Thymus (tissue), 11 donors: ENCODE measurements around the gene NGFR. TPM values are rescaled to one million over a fixed set of nuclear protein-coding genes. Genes with fewer than 3 reads are reported as not detected.
A peak's percentile ranks its signal among the peaks of the same experiment; 100 is the strongest.

ENCODE experiments used
- DNase-seq, 9 donors: peaks; one replicate each; pipeline ENCODE4 v3.0.0-alpha.2; 2013; ENCODE audit warnings: low spot score in 9 of 9, low read depth in 6 of 9, missing footprints in 1 of 9
- H3K27ac ChIP-seq, 2 donors: one replicate each; pipeline ENCODE4 v1.5.1; 2013; ENCODE audit warnings: control low read depth in 1 of 2, low read depth in 1 of 2, low read length in 1 of 2, mild to moderate bottlenecking in 1 of 2, moderate library complexity in 1 of 2
- H3K27me3 ChIP-seq, 2 donors: one replicate each; pipeline ENCODE4 v1.5.1; 2013; ENCODE audit warnings: low read length in 1 of 2; ENCODE audit not compliant: control insufficient read depth in 2 of 2, insufficient read depth in 1 of 2
- H3K36me3 ChIP-seq, 2 donors: one replicate each; pipeline ENCODE4 v1.5.1; 2013; ENCODE audit warnings: low read length in 1 of 2, mild to moderate bottlenecking in 1 of 2, moderate library complexity in 1 of 2; ENCODE audit not compliant: control insufficient read depth in 2 of 2, insufficient read depth in 2 of 2
- H3K4me1 ChIP-seq, 2 donors: one replicate each; pipeline ENCODE4 v1.5.1; 2013; ENCODE audit warnings: low read length in 2 of 2; ENCODE audit not compliant: control insufficient read depth in 2 of 2, insufficient read depth in 2 of 2
- H3K4me3 ChIP-seq, 2 donors: one replicate each; pipeline ENCODE4 v1.5.1; 2013; ENCODE audit warnings: low read length in 2 of 2, control low read depth in 1 of 2, mild to moderate bottlenecking in 1 of 2
- H3K9me3 ChIP-seq, 2 donors: one replicate each; pipeline ENCODE4 v1.5.1; 2013; ENCODE audit warnings: low read length in 1 of 2, mild to moderate bottlenecking in 1 of 2; ENCODE audit not compliant: control insufficient read depth in 2 of 2, insufficient read depth in 1 of 2
- WGBS: extraction: QIAGEN DNeasy Blood & Tissue Kit; methylation state at CpG from one replicate; pipeline ENCODE4 v1.1.7; 2013; 5-methylcytosine and 5-hydroxymethylcytosine counted together
- polyA plus RNA-seq: library from polyadenylated mRNA; stranded (reverse); fragments of 200-250 nt; gene quantifications from one replicate; pipeline ENCODE4 v1.2.3, GENCODE V29; 2013
- total RNA-seq: library from RNA; stranded (reverse); fragments of 120-200 nt; gene quantifications from one replicate; pipeline ENCODE4 v1.2.4, GENCODE V29; 2013
- donor health status: healthy.

Gene NGFR
- total and polyA plus RNA-seq, 2 donors: 1.9 to 5.0 TPM

DNA sequence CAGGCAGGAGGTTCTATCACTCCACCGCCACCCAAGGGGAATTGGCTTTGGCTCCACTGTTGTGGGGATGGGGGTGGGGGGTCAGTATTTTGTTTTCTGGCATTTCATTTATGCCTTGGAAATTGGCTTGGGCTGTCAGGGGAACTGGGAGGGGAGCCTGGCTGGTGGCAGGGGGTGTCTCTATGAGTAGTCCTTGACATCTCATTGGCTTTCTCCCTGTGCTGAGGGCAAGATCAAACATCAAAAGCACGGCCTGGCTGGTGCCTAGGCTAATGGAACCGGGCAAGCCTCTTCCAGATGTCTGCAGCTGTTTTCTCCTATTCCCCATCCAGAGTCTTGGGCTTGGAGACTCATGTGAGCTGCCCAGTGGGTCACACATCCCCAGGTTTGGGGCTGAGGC, 17.4 kb upstream of the NGFR start:
- Histone ChIP-seq H3K4me1 (no peaks in the 10 kb centered on the region), H3K27me3 (peaks cover 4 to 83% of the 10 kb centered on the region in 2 donors), H3K27ac (no peak overlapping the region), H3K4me3 (no peak overlapping the region), H3K36me3 (no peaks in the 10 kb centered on the region), H3K9me3 (peaks cover 0 to 3% of the 10 kb centered on the region in 2 donors)
- WGBS: 70% methylated on average over 3 of the region's 3 CpGs
- DNase-seq: no peak

DNA sequence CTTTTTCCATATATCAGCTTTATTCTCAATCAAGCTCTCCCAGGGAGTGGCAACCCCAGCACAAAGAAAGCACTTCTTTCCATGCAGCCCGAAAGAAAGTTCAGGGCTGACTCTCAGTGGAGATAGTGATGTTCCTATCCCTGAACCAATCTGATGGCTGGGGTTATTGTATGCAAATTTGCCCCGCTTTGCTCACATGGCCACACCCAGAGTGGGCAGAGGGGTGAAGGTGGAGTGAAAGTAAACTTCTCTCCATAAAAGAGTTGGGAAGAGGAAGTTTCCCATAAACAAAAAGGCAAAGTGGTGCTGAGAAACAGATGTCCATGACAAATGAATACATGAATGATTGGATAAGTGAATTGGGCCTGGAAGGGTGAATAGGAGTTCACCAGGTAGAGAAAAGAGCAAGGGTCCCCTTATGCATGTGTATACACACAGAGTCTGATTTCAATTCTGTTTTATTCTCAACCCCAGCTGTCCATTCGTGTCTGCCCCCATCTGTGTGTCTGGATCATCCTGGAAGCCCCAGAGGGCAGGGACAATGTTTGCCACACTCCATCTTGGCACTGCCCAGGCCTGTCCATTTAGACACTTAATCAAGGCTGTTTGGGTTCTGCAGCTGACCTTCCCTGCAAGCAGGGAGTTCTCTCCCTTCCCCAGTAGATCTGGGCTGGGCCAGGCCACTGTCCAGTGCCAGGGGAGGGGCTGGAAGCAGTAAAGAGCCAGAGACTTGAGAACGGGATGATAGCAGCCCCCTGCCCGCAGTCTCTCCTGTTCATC, 14.1 kb upstream of the NGFR start:
- Histone ChIP-seq H3K36me3 (no peaks in the 10 kb centered on the region), H3K27ac (no peak overlapping the region), H3K4me1 (peaks cover 0 to 3% of the 10 kb centered on the region in 2 donors), H3K9me3 (no peaks in the 10 kb centered on the region), H3K27me3 (peaks cover 8 to 90% of the 10 kb centered on the region in 2 donors), H3K4me3 (no peak overlapping the region)
- DNase-seq: no peak
- WGBS: 92% methylated on average over 5 of the region's 5 CpGs

DNA sequence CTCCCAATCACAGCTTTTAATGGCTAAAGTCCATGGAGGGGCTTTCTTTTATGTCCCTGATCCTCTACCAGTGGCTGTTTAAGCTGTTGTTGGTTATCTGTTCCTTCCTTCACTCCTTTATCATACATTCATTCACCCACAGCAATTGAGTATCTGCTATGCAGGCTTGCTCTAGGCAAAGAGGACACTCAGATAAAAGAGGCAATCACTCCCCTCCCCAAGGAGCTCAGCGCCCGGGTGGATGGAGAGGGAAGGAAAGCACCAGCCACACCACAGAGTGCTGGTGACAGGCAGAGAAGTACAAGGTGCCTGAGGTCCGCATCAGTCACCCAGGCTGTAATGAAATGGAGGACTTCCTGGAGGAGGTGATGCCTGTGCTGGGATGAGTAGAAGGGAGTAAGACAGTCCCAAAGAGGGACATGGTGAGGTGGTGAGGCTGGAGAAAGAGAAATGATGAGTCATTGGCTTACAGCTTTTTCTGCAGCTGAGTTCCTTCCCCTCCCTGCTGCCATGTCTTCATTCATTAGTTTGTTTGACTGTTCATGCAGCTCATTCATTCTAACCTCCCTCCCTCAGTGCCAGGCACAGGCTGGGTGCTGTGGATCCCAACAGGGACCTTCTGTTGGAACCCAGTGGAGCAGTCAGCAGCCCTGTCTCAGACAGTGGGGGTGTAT, 12.8 kb upstream of the NGFR start:
- peaks cover 4 to 97% of the 10 kb centered on the region in 2 donors for H3K27me3 ChIP-seq
- no peaks in the 10 kb centered on the region for H3K9me3 ChIP-seq
- H3K36me3 ChIP-seq: no peaks in the 10 kb centered on the region
- WGBS: 70% methylated on average over 3 of the region's 3 CpGs
- H3K4me3 ChIP-seq: no peak overlapping the region
- no peak for DNase-seq
- H3K4me1 ChIP-seq: peaks cover 0 to 11% of the 10 kb centered on the region in 2 donors
- H3K27ac ChIP-seq: no peak overlapping the region

DNA sequence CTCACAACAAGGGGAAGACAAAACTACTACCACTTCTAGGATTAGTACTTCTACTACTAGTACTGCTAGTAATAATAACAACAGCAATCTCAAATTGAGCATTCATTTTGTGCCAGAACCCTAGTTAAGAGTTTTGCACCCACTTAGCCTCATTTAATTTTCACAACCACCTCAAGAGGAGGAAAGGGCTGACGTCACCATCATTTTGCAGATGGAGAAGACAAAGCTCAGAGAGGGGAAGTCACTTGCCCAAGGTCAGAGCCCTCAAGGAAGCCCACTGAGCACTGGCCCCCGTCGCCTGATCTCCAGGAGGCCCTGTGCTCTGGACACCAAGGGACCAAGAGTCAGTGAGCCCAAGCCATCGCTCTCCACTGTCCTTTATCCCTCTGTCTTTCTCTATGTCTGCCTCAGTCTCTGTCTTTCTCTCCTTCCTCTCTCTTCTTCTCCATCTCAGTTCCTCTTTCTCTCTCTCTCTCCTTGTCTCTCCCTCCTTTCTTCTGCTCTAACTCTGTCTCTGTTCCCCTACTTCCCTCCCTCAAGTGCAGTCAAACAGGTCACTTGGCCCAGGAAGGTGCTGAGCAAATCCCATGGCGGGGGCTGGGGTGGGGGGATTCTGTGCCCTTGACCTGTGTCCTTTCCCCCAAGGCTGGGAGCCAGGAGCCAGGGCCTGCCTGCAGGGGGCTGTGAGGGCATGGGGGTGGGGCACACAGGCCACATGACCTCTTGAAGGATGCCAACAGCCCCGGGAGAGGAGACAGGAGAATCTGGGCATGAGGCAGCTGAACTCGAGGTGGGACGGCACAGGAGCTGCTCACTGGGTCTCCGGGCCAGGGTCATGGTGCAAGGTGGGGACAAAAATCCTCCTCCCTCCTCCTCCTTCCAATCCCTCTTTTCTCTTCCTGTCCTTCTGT, 11.2 kb upstream of the NGFR start:
- Histone ChIP-seq H3K27me3 (peaks cover 4 to 94% of the 10 kb centered on the region in 2 donors), H3K9me3 (no peaks in the 10 kb centered on the region), H3K36me3 (no peaks in the 10 kb centered on the region), H3K4me3 (no peak overlapping the region), H3K27ac (no peak overlapping the region), H3K4me1 (peaks cover 0 to 11% of the 10 kb centered on the region in 2 donors)
- 69% methylated on average over 9 of the region's 9 CpGs for WGBS
- no peak for DNase-seq

DNA sequence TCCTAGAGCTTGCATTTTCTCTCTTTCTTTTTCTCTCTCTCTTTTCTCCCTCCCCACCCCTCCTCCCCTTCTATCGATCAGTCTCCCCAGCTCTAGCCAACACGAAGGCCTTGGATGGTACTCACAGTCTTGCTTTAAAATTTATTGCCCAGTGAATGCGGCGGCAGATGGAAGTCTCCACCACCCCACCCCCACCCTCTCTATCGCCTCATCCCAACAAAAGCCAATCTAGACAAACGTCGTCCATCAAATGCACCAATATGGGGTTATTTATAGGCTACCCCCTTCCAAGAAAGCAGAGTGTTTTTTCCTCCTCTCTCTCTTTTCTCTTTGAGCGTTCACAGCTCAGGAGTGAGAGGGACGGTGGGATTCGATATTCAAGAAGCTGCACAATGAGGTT, 10.5 kb upstream of the NGFR start:
- WGBS: 74% methylated on average over 10 of the region's 10 CpGs
- DNase-seq: no peak
- Histone ChIP-seq H3K27me3 (peaks cover 4 to 92% of the 10 kb centered on the region in 2 donors), H3K4me3 (no peak overlapping the region), H3K4me1 (peaks cover 0 to 11% of the 10 kb centered on the region in 2 donors), H3K9me3 (no peaks in the 10 kb centered on the region), H3K27ac (no peak overlapping the region), H3K36me3 (no peaks in the 10 kb centered on the region)

DNA sequence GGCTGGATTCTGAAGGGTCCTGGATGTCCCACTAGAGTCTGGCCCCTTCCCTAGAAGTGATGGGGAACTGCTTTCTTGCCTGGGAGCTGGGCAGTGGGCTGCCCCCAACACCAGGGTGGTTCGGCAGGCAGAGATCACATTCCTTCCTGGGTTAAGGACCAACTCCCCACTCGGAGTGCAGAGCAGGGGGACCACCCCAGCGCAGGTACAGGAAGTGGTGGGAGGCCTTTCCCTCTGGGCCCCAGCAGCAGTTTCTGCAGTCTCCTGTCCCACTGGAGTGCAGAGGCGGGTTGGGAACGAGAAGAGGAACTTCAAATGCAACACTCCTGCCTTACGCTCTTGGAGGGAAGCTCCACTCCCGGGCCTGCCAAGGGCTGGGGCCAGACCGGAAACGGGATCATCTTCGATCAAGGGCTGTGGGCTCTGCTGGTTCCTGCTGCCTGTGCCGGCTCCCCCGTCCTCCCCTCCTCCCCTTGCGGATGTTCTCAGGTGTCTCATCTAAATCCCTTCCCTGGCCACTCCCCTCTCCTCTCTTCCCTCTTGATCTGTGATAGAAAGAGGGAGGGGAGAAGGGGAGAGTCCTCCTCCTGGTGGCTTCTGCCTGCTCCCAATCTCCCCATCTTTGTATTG, 9.0 kb upstream of the NGFR start:
- 4% methylated on average over 13 of the region's 13 CpGs for WGBS
- peaks cover 4 to 92% of the 10 kb centered on the region in 2 donors for H3K27me3 ChIP-seq
- no peak overlapping the region for H3K27ac ChIP-seq
- no peaks in the 10 kb centered on the region for H3K9me3 ChIP-seq
- H3K36me3 ChIP-seq: no peaks in the 10 kb centered on the region
- H3K4me1 ChIP-seq: peaks cover 0 to 11% of the 10 kb centered on the region in 2 donors
- peak in 1 of 9 donors; percentile 14 for DNase-seq
- no peak overlapping the region for H3K4me3 ChIP-seq

DNA sequence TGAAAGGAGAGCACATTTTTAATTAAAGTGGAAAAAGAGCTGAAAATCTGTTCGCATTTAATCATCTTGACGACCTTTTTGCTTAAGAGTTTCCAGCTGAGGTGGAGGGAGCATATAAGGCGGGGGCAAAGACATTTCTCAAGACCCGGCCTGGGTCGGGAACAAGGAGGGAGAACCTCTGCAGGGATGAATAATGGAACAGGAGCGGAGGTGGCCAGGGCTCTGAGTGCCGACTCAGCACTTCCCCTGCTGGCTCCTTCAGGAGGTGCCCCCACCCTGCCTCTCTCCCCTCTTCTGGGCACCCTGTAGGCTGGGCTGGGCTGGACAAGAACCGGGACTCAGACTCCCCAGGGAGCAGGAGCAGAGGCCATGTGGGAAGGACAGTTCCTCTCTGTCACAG, 7.9 kb upstream of the NGFR start:
- Histone ChIP-seq H3K36me3 (no peaks in the 10 kb centered on the region), H3K27ac (no peak overlapping the region), H3K4me1 (peaks cover 0 to 11% of the 10 kb centered on the region in 2 donors), H3K4me3 (no peak overlapping the region), H3K27me3 (peaks cover 4 to 95% of the 10 kb centered on the region in 2 donors), H3K9me3 (no peaks in the 10 kb centered on the region)
- WGBS: 72% methylated on average over 8 of the region's 8 CpGs
- DNase-seq: no peak

DNA sequence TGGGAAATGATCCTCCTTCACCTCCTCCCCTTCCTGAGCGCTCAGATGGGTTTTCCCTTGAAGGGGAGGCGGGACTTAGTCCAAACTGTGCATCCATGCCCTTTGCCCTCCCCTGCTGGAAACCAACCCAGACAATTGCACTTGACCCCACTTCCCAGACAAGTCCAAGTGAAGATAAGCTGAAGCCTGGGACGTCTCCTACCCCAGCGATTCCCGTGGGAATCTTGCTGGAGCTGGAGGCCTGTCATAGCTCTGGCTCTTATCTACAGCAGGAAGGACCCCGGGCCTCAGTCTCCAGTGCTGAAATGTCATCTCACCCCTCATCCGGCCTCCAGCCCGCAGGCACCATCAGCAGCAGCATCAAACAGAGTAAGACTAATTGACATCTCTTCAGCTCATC, 6.5 kb upstream of the NGFR start:
- DNase-seq: no peak
- no peaks in the 10 kb centered on the region for H3K36me3 ChIP-seq
- H3K27me3 ChIP-seq: peaks cover 4 to 93% of the 10 kb centered on the region in 2 donors
- no peak overlapping the region for H3K4me3 ChIP-seq
- peaks cover 0 to 11% of the 10 kb centered on the region in 2 donors for H3K4me1 ChIP-seq
- no peaks in the 10 kb centered on the region for H3K9me3 ChIP-seq
- WGBS: 94% methylated on average over 8 of the region's 8 CpGs
- no peak overlapping the region for H3K27ac ChIP-seq
